B cell (primary cell): ENCODE data around the gene AUTS2. TPM values are rescaled to one million over a fixed set of nuclear protein-coding genes. Genes with fewer than 3 reads are reported as not detected.

Experiments
- ATAC-seq: fragments of 200-7000 bp; cut with Tn5 transposase; one replicate; pipeline ENCODE4 v1.10.0; 2021; ENCODE audit warnings: low read depth, mild to moderate bottlenecking, moderate number of reproducible peaks, moderate library complexity
- CTCF ChIA-PET: fragments of 350-600 bp; sonication (Branson Sonifier 250); formaldehyde crosslinking; loops from one replicate; lab custom pipeline; 2021; ENCODE audit warnings: antibody characterized with exemption, inconsistent platforms; lab: Charles Lee
- POLR2A ChIA-PET: fragments of 350-600 bp; sonication (Branson Sonifier 250); formaldehyde crosslinking; loops from one replicate; lab custom pipeline; 2021; ENCODE audit warnings: antibody characterized with exemption; lab: Charles Lee
- DNase-seq: peaks from one replicate; pipeline ENCODE4 v3.0.0; 2013
- H2AFZ ChIP-seq: 2 replicates; pipeline ENCODE4 v1.6.1; 2012; ENCODE audit warnings: mild to moderate bottlenecking, low read depth, low read length; ENCODE audit not compliant: insufficient read depth, poor library complexity, severe bottlenecking
- H3K27ac ChIP-seq, 2 donors: 1 replicate in 1 of 2; 2 replicates in 1 of 2; pipeline ENCODE4 v1.5.1; 2012 to 2013; ENCODE audit warnings: low read length in 2 of 2, mild to moderate bottlenecking in 2 of 2, moderate library complexity in 1 of 2
- H3K27me3 ChIP-seq, 4 experiments: fragments of 200-600 bp in 1 of 4; sonication (generic) in 1 of 4; replicated peaks in 1 of 4; 1 replicate in 2 of 4; 2 replicates in 2 of 4; pipeline versions ENCODE4 v1.6.1 to v1.7.0; 2013 to 2016; ENCODE audit warnings: low read length in 3 of 4, mild to moderate bottlenecking in 2 of 4, mixed read lengths in 1 of 4, moderate library complexity in 1 of 4; ENCODE audit not compliant: insufficient read depth in 4 of 4, control insufficient read depth in 3 of 4; ENCODE audit errors: control extremely low read depth in 1 of 4
- H3K36me3 ChIP-seq, 2 experiments: replicated peaks in 1 of 2; 1 replicate in 1 of 2; 2 replicates in 1 of 2; pipeline versions ENCODE4 v1.6.1 to v1.7.1; 2013; ENCODE audit warnings: low read length in 1 of 2; ENCODE audit not compliant: insufficient read depth in 2 of 2, control insufficient read depth in 1 of 2; ENCODE audit errors: control extremely low read depth in 1 of 2, extremely low read depth in 1 of 2
- H3K4me1 ChIP-seq, 2 donors: fragments of 200-600 bp in 1 of 2; sonication (generic) in 1 of 2; 1 replicate in 1 of 2; 2 replicates in 1 of 2; pipeline versions ENCODE4 v1.5.1 to v1.6.1; 2013 to 2017; ENCODE audit warnings: low read length in 2 of 2; ENCODE audit not compliant: control insufficient read depth in 2 of 2, insufficient read depth in 2 of 2
- H3K4me2 ChIP-seq: replicated peaks from 2 replicates; pipeline ENCODE3; 2012; ENCODE audit warnings: mild to moderate bottlenecking, low read depth, low read length; ENCODE audit not compliant: poor library complexity, severe bottlenecking
- H3K4me3 ChIP-seq, 5 experiments: fragments of 200-600 bp in 1 of 5; sonication (generic) in 1 of 5; 1 replicate in 3 of 5; 2 replicates in 2 of 5; pipeline versions ENCODE4 v1.5.1 to v1.7.0; 2011 to 2016; ENCODE audit warnings: low read length in 4 of 5, mild to moderate bottlenecking in 4 of 5, low read depth in 2 of 5, control low read depth in 1 of 5, moderate library complexity in 1 of 5; ENCODE audit not compliant: insufficient read depth in 1 of 5; ENCODE audit errors: control extremely low read depth in 1 of 5, extremely low read depth in 1 of 5
- H3K79me2 ChIP-seq: fragments of 200-600 bp; sonication (generic); one replicate; pipeline ENCODE4 v1.6.0; 2016; ENCODE audit warnings: low read length; ENCODE audit not compliant: control insufficient read depth, insufficient read depth
- H3K9ac ChIP-seq: fragments of 200-600 bp; sonication (generic); 2 replicates; pipeline ENCODE4 v1.6.1; 2017; ENCODE audit warnings: mild to moderate bottlenecking, low read length, moderate library complexity
- H3K9me3 ChIP-seq, 3 donors: one replicate each; pipeline versions ENCODE4 v1.6.1 to v1.7.1; 2013; ENCODE audit warnings: low read length in 2 of 3; ENCODE audit not compliant: control insufficient read depth in 2 of 3, insufficient read depth in 1 of 3; ENCODE audit errors: control extremely low read depth in 1 of 3
- H4K20me1 ChIP-seq: 2 replicates; pipeline ENCODE4 v1.6.0; 2012; ENCODE audit warnings: mild to moderate bottlenecking, low read length; ENCODE audit not compliant: insufficient read depth, control insufficient read depth, poor library complexity, severe bottlenecking
- H3K27ac Mint-ChIP-seq: one replicate; pipeline ENCODE4 v1.8.0; 2021; ENCODE audit warnings: mixed read lengths
- H3K27me3 Mint-ChIP-seq: one replicate; pipeline ENCODE4 v1.8.0; 2021; ENCODE audit warnings: mixed read lengths
- H3K4me1 Mint-ChIP-seq: one replicate; pipeline ENCODE4 v1.8.0; 2021; ENCODE audit warnings: mixed read lengths
- H3K4me3 Mint-ChIP-seq: one replicate; pipeline ENCODE4 v1.8.0; 2021; ENCODE audit warnings: mixed read lengths
- H3K9me3 Mint-ChIP-seq: one replicate; pipeline ENCODE4 v1.8.0; 2022; ENCODE audit warnings: mixed read lengths; ENCODE audit not compliant: insufficient read depth
- CTCF ChIP-seq: fragments of 200-600 bp; IDR thresholded peaks from one replicate; pipeline ENCODE4 v1.8.0; 2022; ENCODE audit warnings: antibody characterized with exemption, mild to moderate bottlenecking
- EZH2 ChIP-seq: IDR thresholded peaks from 2 replicates; pipeline ENCODE4 v1.6.1; 2012; ENCODE audit warnings: borderline replicate concordance, low read depth, mild to moderate bottlenecking, moderate library complexity, low read length; ENCODE audit not compliant: insufficient read depth, poor library complexity, severe bottlenecking
- WGBS: methylation state at CpG from one replicate; pipeline ENCODE4 v1.1.5; 2013; ENCODE audit warnings: missing lambda C conversion rate; ENCODE audit not compliant: insufficient coverage; 5-methylcytosine and 5-hydroxymethylcytosine counted together
- intact Hi-C: fragments of 100-400 bp; cut with micrococcal nuclease; formaldehyde crosslinking; loops from one replicate; pipeline ENCODE4 v1.10.0; 2022
- polyA plus RNA-seq: library from polyadenylated mRNA; depleted of rRNA; stranded (reverse); fragments of >200 nt; gene quantifications from 2 replicates; pipeline ENCODE4 v1.2.3, GENCODE V29; 2012
- total RNA-seq, 2 donors: library from RNA; stranded (reverse); fragments of 120-200 nt in 1 of 2; gene quantifications; 1 replicate in 1 of 2; 2 replicates in 1 of 2; pipeline versions ENCODE4 v1.2.3 to v1.2.4, GENCODE V29; 2013 to 2022

AUTS2 gene
- total and polyA plus RNA-seq, 2 donors (not counting 1 experiment from before 2014, with no cell fraction given) = 22.3 to 35.0 TPM

- H3K4me1 ChIP-seq = no peaks in the 10 kb centered on the region
- WGBS = 100% methylated on average over 1 of the region's 3 CpGs
- H3K4me3 ChIP-seq = no peak overlapping the region
- H3K4me2 ChIP-seq = no peak overlapping the region
- no peak overlapping the region for H3K9ac ChIP-seq
- H3K9me3 ChIP-seq = no peaks in the 10 kb centered on the region
- peaks cover 0 to 2% of the 10 kb centered on the region in 2 experiments for H3K36me3 ChIP-seq
- ChIA-PET CTCF (no interaction called here), POLR2A (no interaction called here)
- no peak for TF ChIP-seq CTCF
- no peak for TF ChIP-seq EZH2
- DNase-seq (no peak), ATAC-seq (no peak)
- Mint-ChIP-seq H3K9me3 (no peaks in the 10 kb centered on the region), H3K27ac (no peak overlapping the region), H3K4me1 (peaks cover 4% of the 10 kb centered on the region), H3K27me3 (no peaks in the 10 kb centered on the region), H3K4me3 (no peak overlapping the region)
- no peaks in the 10 kb centered on the region for H3K27me3 ChIP-seq
- H2AFZ ChIP-seq = no peak overlapping the region
- H3K79me2 ChIP-seq = no peaks in the 10 kb centered on the region
- no peak overlapping the region for H3K27ac ChIP-seq
- intact Hi-C loops = no loop called here
- no peaks in the 10 kb centered on the region for H4K20me1 ChIP-seq
These were observed 972.7 kb downstream of the AUTS2 start for GRCh38 chr7:70570961-70571360.

- DNase-seq = no peak
- Histone ChIP-seq H3K9me3 (no peaks in the 10 kb centered on the region), H3K4me3 (no peak overlapping the region), H3K4me2 (no peak overlapping the region), H3K27ac (no peak overlapping the region), H3K36me3 (peaks cover 0 to 2% of the 10 kb centered on the region in 2 experiments), H2AFZ (no peak overlapping the region), H3K4me1 (no peaks in the 10 kb centered on the region), H3K79me2 (no peaks in the 10 kb centered on the region), H3K9ac (no peak overlapping the region), H3K27me3 (no peaks in the 10 kb centered on the region), H4K20me1 (no peaks in the 10 kb centered on the region)
- ChIA-PET POLR2A (no interaction called here), CTCF (no interaction called here)
- Mint-ChIP-seq H3K27me3 (no peaks in the 10 kb centered on the region), H3K9me3 (no peaks in the 10 kb centered on the region), H3K27ac (no peak overlapping the region), H3K4me3 (no peak overlapping the region), H3K4me1 (peaks cover 4% of the 10 kb centered on the region)
- TF ChIP-seq EZH2 = no peak
- no peak for TF ChIP-seq CTCF
- intact Hi-C loops = no loop called here
- no peak for ATAC-seq
- 100% methylated on average over 2 of the region's 5 CpGs for WGBS
These were observed 973.2 kb downstream of the AUTS2 start for GRCh38 chr7:70571403-70571934.
